AG04449 (cell line): ENCODE data around the gene MAP3K5.

Source experiments
- CTCF ChIA-PET: fragments of 350-600 bp; formaldehyde crosslinking; extraction: SDS; loops from one replicate; lab custom pipeline; 2021; ENCODE audit warnings: antibody characterized with exemption; lab: Yijun Ruan, JAX
- POLR2A ChIA-PET: fragments of 400-600, 350-600 bp; formaldehyde crosslinking; extraction: SDS; loops from one replicate; lab custom pipeline; 2020; ENCODE audit warnings: antibody characterized with exemption, inconsistent platforms; lab: Yijun Ruan, JAX
- DNase-seq: peaks from one replicate; pipeline ENCODE4 v3.0.0-alpha.2; 2010; ENCODE audit warnings: low read depth, low spot score
- H3K4me3 ChIP-seq: 2 replicates; pipeline ENCODE4 v1.5.1; 2011; ENCODE audit warnings: low read depth, mild to moderate bottlenecking, control low read depth, low read length
- CTCF ChIP-seq: IDR thresholded peaks from one replicate; pipeline ENCODE4 v1.5.1; 2011; ENCODE audit warnings: mild to moderate bottlenecking, moderate library complexity, low read length, control low read depth, inconsistent platforms; ENCODE audit not compliant: insufficient read depth; ENCODE audit errors: missing control alignments

Gene MAP3K5

GRCh38 chr6:136613477-136613876 lies 178.8 kb downstream of the MAP3K5 start:
- ChIA-PET CTCF (interaction anchor here (0.9 to 6.8 kb wide), 5 partner anchors 12 to 181 kb away, joined by 3 to 40 read pairs (median 4); partner anchors contain the start of gene MAP3K5), POLR2A (no interaction called here)
- DNase-seq = peak; percentile 63
- no peak for TF ChIP-seq CTCF
- H3K4me3 ChIP-seq = no peak overlapping the region

GRCh38 chr6:136612666-136613389 lies 179.4 kb downstream of the MAP3K5 start:
- DNase-seq = no peak
- CTCF ChIA-PET = interaction anchor here (0.6 to 6.8 kb wide), 6 partner anchors 13 to 182 kb away, joined by 3 to 40 read pairs (median 4); partner anchors contain the start of gene MAP3K5
- POLR2A ChIA-PET = no interaction called here
- H3K4me3 ChIP-seq = no peak overlapping the region
- no peak for TF ChIP-seq CTCF

GRCh38 chr6:136611746-136612145 lies 180.5 kb downstream of the MAP3K5 start:
- ChIA-PET CTCF (interaction anchor here (3.5 to 6.8 kb wide), 2 partner anchors 33 to 181 kb away, joined by 26 to 40 read pairs; partner anchors contain the start of gene MAP3K5), POLR2A (no interaction called here)
- no peak for DNase-seq
- no peak for TF ChIP-seq CTCF
- no peak overlapping the region for H3K4me3 ChIP-seq

GRCh38 chr6:136611133-136611532 lies 181.1 kb downstream of the MAP3K5 start:
- POLR2A ChIA-PET = interaction anchor here (0.6 kb wide), 1 partner anchor 18 kb away, joined by 3 read pairs; no protein-coding TSS in a partner anchor
- CTCF ChIA-PET = interaction anchor here (3.5 to 6.8 kb wide), 2 partner anchors 34 to 181 kb away, joined by 26 to 40 read pairs; partner anchors contain the start of gene MAP3K5
- DNase-seq = no peak
- TF ChIP-seq CTCF = no peak
- no peak overlapping the region for H3K4me3 ChIP-seq

- ChIA-PET CTCF (interaction anchor here (1.1 to 6.8 kb wide), 2 partner anchors 35 to 182 kb away, joined by 3 to 40 read pairs; partner anchors contain the start of gene MAP3K5), POLR2A (interaction anchor here (0.9 to 1.0 kb wide), 3 partner anchors 16 to 213 kb away, joined by 3 to 5 read pairs (median 4); partner anchors contain the start of gene PEX7)
- no peak overlapping the region for H3K4me3 ChIP-seq
- no peak for TF ChIP-seq CTCF
- DNase-seq = peak; percentile 97
These were observed 182.2 kb downstream of the MAP3K5 start for GRCh38 chr6:136609873-136610706.
